ENCODE measurements around the gene C5orf63.

DNA sequence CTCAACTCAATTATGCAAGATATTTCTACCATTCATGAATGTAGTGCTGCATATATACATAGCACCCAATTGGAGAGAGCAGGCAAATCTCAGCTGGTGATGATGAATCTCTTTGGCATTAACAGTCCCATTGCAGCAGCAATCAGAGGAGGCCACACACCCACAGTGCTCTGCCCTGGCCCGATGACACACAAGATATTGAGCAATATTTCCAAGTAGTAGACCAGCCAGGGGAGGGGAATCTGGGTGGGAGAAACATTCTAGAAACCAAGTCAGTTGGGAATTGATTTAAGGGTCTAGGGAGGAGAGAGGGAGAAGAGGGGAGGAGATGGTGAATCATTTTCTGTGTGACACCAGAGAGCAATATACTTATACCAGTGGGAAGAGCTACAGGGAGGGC lies 14.9 kb upstream of the C5orf63 start:
- TF ChIP-seq, protein P1, sequence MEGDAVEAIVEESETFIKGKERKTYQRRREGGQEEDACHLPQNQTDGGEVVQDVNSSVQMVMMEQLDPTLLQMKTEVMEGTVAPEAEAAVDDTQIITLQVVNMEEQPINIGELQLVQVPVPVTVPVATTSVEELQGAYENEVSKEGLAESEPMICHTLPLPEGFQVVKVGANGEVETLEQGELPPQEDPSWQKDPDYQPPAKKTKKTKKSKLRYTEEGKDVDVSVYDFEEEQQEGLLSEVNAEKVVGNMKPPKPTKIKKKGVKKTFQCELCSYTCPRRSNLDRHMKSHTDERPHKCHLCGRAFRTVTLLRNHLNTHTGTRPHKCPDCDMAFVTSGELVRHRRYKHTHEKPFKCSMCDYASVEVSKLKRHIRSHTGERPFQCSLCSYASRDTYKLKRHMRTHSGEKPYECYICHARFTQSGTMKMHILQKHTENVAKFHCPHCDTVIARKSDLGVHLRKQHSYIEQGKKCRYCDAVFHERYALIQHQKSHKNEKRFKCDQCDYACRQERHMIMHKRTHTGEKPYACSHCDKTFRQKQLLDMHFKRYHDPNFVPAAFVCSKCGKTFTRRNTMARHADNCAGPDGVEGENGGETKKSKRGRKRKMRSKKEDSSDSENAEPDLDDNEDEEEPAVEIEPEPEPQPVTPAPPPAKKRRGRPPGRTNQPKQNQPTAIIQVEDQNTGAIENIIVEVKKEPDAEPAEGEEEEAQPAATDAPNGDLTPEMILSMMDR (conservative IDR thresholded peaks at IDR 0.05; ENCODE audit: low read depth, low read length): no peak
- TF ChIP-seq EZH2 (IDR thresholded peaks at IDR 0.05; ENCODE audit: borderline replicate concordance, low read depth, low read length, poor library complexity, severe bottlenecking): no peak

Measured in A673 (cell line).